B cell (primary cell): ENCODE measurements around the gene SCFD1.

ENCODE experiments used
- EZH2 ChIP-seq: IDR thresholded peaks from 2 replicates; pipeline ENCODE4 v1.6.1; 2012; ENCODE audit warnings: borderline replicate concordance, low read depth, mild to moderate bottlenecking, moderate library complexity, low read length; ENCODE audit not compliant: insufficient read depth, poor library complexity, severe bottlenecking
- TF ChIP-seq, protein P1 (sequence below): fragments of 200-600 bp; IDR thresholded peaks from one replicate; pipeline ENCODE4 v1.8.0; 2022; ENCODE audit warnings: antibody characterized with exemption, mild to moderate bottlenecking

DNA sequence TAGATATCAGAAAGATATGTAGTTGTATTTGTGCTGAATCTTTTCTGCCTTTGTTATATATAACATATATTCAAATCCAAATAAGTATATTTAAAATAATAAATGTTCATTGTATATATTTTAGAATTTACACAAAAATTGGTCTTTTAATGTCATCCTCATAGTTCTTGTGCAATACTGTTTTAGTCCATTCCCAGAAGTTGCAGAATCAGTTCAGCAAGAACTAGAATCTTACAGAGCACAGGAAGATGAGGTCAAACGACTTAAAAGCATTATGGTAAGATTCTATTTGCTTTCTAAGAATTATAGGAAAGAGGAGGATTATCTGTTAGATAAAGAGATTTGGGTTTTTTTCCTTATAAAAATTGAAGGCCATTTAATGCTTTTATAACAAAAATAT is 51.0 kb downstream of the SCFD1 start:
- TF ChIP-seq, protein P1, sequence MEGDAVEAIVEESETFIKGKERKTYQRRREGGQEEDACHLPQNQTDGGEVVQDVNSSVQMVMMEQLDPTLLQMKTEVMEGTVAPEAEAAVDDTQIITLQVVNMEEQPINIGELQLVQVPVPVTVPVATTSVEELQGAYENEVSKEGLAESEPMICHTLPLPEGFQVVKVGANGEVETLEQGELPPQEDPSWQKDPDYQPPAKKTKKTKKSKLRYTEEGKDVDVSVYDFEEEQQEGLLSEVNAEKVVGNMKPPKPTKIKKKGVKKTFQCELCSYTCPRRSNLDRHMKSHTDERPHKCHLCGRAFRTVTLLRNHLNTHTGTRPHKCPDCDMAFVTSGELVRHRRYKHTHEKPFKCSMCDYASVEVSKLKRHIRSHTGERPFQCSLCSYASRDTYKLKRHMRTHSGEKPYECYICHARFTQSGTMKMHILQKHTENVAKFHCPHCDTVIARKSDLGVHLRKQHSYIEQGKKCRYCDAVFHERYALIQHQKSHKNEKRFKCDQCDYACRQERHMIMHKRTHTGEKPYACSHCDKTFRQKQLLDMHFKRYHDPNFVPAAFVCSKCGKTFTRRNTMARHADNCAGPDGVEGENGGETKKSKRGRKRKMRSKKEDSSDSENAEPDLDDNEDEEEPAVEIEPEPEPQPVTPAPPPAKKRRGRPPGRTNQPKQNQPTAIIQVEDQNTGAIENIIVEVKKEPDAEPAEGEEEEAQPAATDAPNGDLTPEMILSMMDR, result no peak
- TF ChIP-seq EZH2, result no peak
